CD4-positive, alpha-beta T cell treated with Interleukin-15 for 4 hours (primary cell): ENCODE results near the gene STH.

Experiments used
- DNase-seq: peaks from one replicate; pipeline ENCODE4 v3.0.0-alpha.2; 2020; ENCODE audit warnings: low spot score

The STH gene

GRCh38 chr17:45985447-45985846 lies 13.6 kb upstream of the STH start:
- DNase-seq, result no peak

GRCh38 chr17:45986056-45986455 lies 13.0 kb upstream of the STH start:
- no peak for DNase-seq

- DNase-seq, result no peak
These were observed 11.3 kb upstream of the STH start for GRCh38 chr17:45987706-45988105.

GRCh38 chr17:45989759-45990158 lies 9.3 kb upstream of the STH start:
- no peak for DNase-seq

- no peak for DNase-seq
These were observed 8.2 kb upstream of the STH start for GRCh38 chr17:45990886-45991285.

GRCh38 chr17:45991341-45991740 lies 7.7 kb upstream of the STH start:
- DNase-seq, result no peak

DNA sequence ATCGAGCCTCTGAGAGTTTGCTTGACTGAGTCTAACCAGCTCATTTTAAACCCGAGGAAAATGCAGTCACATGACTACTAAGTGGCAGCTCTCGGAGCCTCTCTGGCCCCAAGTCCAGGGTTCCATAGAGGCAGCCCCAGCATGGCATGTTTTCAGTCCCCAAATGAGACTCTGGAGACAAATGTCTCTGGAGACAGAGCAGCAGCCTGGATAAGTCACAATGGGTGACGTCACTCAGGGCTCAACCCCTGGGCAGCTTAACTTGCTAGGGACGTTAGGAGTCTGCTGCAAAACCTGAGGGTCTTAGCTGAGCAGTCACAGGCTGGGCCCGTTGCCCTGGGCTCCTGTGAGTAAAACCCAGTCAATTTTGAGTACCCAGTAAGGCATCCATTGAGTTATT lies 6.9 kb upstream of the STH start:
- DNase-seq, result no peak

- DNase-seq, result no peak
These were observed 6.1 kb upstream of the STH start for GRCh38 chr17:45992904-45993303.

DNA sequence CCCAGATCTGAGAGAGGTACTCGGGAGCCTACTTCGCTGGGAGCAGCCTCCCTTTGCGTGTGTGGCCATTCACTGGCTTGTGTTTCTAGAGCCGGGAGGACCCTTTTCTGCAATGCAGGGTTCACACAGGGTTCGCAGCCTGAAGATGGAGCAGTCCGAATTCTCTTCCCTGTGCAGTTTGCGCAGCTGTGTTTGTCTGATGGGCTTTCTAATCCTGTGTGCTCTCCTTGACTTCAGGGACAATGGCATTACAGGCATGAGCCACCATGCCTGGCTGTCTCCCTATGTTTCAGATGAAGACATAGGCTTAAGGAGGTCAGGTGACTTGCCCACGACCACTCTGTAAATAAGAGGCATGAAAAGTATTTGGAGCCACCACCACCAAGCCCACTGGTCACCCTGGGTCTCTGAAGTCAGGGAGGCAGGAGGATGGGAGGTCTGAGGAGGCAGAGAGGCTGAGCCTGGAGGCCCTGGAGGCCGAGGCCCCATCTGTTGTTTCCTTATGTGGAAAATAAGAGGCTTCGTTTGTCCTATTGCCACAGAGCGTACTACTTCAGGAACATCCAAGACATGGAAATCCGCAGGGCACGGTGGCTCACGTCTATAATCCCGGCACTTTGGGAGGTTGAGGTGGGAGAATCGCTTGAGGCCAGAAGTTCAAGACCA lies 5.0 kb upstream of the STH start:
- DNase-seq, result no peak

DNA sequence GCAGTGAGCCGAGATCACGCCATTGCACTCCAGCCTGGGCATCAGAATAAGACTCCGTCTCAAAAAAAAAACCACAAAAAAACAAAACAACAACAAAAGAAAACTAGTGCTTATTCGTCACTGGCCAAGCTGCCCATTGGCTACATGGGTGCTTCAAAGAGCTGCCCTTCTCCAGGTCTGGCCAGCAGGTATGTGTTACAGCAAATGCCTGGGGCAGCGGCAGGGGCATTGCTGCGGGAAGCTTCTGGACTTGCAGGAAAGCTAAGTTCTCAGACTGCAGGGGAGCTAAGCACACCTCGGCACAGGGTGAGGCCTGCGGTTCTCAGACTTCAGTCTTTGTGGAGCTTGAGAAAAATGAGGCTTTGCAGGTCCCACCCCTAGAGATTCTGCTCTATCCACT lies 4.1 kb upstream of the STH start:
- no peak for DNase-seq

- DNase-seq, result no peak
These were observed 3.3 kb upstream of the STH start for GRCh38 chr17:45995627-45996270.

- DNase-seq, result no peak
These were observed 2.6 kb upstream of the STH start for GRCh38 chr17:45996282-45996937.

- no peak for DNase-seq
These were observed 1.9 kb upstream of the STH start for GRCh38 chr17:45997166-45997565.

DNA sequence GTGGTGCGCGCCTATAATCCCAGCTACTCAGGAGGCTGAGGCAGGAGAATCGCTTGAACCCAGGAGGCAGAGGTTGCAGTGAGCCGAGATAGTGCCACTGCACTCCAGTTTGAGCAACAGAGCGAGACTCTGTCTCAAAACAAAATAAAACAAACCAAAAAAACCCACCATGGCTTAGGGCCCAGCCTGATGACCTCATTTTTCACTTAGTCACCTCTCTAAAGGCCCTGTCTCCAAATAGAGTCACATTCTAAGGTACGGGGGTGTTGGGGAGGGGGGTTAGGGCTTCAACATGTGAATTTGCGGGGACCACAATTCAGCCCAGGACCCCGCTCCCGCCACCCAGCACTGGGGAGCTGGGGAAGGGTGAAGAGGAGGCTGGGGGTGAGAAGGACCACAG lies 1.4 kb upstream of the STH start:
- DNase-seq, result no peak

- DNase-seq, result no peak
These were observed 845 bp downstream of the STH start for GRCh38 chr17:45999900-46000290.

DNA sequence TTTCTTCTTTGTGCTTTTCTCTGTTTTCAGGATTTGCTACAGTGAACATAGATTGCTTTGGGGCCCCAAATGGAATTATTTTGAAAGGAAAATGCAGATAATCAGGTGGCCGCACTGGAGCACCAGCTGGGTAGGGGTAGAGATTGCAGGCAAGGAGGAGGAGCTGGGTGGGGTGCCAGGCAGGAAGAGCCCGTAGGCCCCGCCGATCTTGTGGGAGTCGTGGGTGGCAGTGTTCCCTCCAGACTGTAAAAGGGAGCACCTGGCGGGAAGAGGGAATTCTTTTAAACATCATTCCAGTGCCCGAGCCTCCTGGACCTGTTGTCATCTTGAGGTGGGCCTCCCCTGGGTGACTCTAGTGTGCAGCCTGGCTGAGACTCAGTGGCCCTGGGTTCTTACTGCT lies 1.2 kb downstream of the STH start:
- DNase-seq, result no peak

DNA sequence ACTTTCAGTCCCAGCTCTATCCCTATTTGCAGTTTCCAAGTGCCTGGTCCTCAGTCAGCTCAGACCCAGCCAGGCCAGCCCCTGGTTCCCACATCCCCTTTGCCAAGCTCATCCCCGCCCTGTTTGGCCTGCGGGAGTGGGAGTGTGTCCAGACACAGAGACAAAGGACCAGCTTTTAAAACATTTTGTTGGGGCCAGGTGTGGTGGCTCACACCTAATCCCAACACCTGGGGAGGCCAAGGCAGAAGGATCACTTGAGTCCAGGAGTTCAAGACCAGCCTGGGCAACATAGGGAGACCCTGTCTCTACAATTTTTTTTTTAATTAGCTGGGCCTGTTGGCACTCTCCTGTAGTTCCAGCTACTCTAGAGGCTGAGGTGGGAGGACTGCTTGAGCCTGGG lies 1.7 kb downstream of the STH start:
- DNase-seq, result no peak

- DNase-seq, result no peak
These were observed 2.6 kb downstream of the STH start for GRCh38 chr17:46001390-46002310.

DNA sequence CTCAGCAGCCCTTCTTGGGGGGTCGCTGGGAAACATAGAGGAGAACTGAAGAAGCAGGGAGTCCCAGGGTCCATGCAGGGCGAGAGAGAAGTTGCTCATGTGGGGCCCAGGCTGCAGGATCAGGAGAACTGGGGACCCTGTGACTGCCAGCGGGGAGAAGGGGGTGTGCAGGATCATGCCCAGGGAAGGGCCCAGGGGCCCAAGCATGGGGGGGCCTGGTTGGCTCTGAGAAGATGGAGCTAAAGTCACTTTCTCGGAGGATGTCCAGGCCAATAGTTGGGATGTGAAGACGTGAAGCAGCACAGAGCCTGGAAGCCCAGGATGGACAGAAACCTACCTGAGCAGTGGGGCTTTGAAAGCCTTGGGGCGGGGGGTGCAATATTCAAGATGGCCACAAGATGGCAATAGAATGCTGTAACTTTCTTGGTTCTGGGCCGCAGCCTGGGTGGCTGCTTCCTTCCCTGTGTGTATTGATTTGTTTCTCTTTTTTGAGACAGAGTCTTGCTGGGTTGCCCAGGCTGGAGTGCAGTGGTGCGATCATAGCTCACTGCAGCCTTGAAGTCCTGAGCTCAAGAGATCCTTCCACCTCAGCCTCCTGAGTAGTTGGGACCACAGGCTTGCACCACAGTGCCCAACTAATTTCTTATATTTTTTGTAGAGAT lies 3.4 kb downstream of the STH start:
- DNase-seq, result peak; percentile 78

DNA sequence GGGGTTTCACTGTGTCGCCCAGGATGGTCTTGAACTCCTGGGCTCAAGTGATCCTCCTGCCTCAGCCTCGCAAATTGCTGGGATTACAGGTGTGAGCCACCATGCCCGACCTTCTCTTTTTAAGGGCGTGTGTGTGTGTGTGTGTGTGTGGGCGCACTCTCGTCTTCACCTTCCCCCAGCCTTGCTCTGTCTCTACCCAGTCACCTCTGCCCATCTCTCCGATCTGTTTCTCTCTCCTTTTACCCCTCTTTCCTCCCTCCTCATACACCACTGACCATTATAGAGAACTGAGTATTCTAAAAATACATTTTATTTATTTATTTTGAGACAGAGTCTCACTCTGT lies 3.9 kb downstream of the STH start:
- no peak for DNase-seq

- no peak for DNase-seq
These were observed 5.1 kb downstream of the STH start for GRCh38 chr17:46003907-46004748.
